HG03469 (cell line): ENCODE results near the gene NFAT5.
"Not testable (repeated sequence)": the region's sequence is repeated elsewhere in the genome, so short reads cannot be mapped to it uniquely, and the experiment has no call there.

ENCODE experiments used
- ATAC-seq: cut with Tn5 transposase; IDR thresholded peaks from one replicate; pipeline ENCODE4 v1.9.1; 2021; ENCODE audit warnings: mild to moderate bottlenecking, moderate library complexity, moderate number of reproducible peaks; ENCODE audit not compliant: unreplicated experiment

NFAT5 gene

GRCh38 chr16:69729030-69729429 lies 163.3 kb downstream of the NFAT5 start:
- ATAC-seq = not testable (repeated sequence)

GRCh38 chr16:69731280-69731679 lies 165.5 kb downstream of the NFAT5 start:
- ATAC-seq = not testable (repeated sequence)

GRCh38 chr16:69732101-69732500 lies 166.3 kb downstream of the NFAT5 start:
- ATAC-seq = no peak

- ATAC-seq = no peak
These were observed 175.8 kb downstream of the NFAT5 start for GRCh38 chr16:69741519-69741918.

- ATAC-seq = no peak
These were observed 176.5 kb downstream of the NFAT5 start for GRCh38 chr16:69741951-69742904.

GRCh38 chr16:69744363-69745231 lies 178.8 kb downstream of the NFAT5 start:
- ATAC-seq = no peak

- no peak for ATAC-seq
These were observed 179.5 kb downstream of the NFAT5 start for GRCh38 chr16:69745232-69745612.

GRCh38 chr16:69745959-69746358 lies 180.2 kb downstream of the NFAT5 start:
- ATAC-seq = no peak

GRCh38 chr16:69747115-69747514 lies 181.3 kb downstream of the NFAT5 start:
- no peak for ATAC-seq

- ATAC-seq = no peak
These were observed 183.1 kb downstream of the NFAT5 start for GRCh38 chr16:69748694-69749345.

- ATAC-seq = no peak
These were observed 188.3 kb downstream of the NFAT5 start for GRCh38 chr16:69754143-69754468.
